Mesodermal cell (in vitro differentiated cells): ENCODE results near the gene TRAF7.

Experiments
- H3K27ac ChIP-seq: 2 replicates; pipeline ENCODE4 v1.7.0; 2013; ENCODE audit warnings: mild to moderate bottlenecking, low read depth, low read length, moderate library complexity; ENCODE audit not compliant: severe bottlenecking
- H3K36me3 ChIP-seq: 2 replicates; pipeline ENCODE4 v1.7.1; 2013; ENCODE audit warnings: mild to moderate bottlenecking, low read length, moderate library complexity; ENCODE audit not compliant: control insufficient read depth, insufficient read depth
- H3K4me1 ChIP-seq: one replicate; pipeline ENCODE4 v1.7.1; 2013; ENCODE audit warnings: mild to moderate bottlenecking, low read length; ENCODE audit not compliant: insufficient read depth, control insufficient read depth, poor library complexity, severe bottlenecking
- H3K4me3 ChIP-seq: 2 replicates; pipeline ENCODE4 v1.7.0; 2013; ENCODE audit warnings: low read length, control low read depth, mild to moderate bottlenecking; ENCODE audit not compliant: insufficient read depth, poor library complexity, severe bottlenecking; ENCODE audit errors: extremely low read depth
- H3K9me3 ChIP-seq: 2 replicates; pipeline ENCODE4 v1.7.1; 2013; ENCODE audit warnings: mild to moderate bottlenecking, low read length, moderate library complexity; ENCODE audit not compliant: control insufficient read depth
- WGBS, 2 experiments: methylation state at CpG; one replicate each; pipeline ENCODE4 v1.1.5; 2013; ENCODE audit warnings: missing lambda C conversion rate in 2 of 2; ENCODE audit not compliant: insufficient coverage in 2 of 2; 5-methylcytosine and 5-hydroxymethylcytosine counted together

TRAF7 gene

DNA sequence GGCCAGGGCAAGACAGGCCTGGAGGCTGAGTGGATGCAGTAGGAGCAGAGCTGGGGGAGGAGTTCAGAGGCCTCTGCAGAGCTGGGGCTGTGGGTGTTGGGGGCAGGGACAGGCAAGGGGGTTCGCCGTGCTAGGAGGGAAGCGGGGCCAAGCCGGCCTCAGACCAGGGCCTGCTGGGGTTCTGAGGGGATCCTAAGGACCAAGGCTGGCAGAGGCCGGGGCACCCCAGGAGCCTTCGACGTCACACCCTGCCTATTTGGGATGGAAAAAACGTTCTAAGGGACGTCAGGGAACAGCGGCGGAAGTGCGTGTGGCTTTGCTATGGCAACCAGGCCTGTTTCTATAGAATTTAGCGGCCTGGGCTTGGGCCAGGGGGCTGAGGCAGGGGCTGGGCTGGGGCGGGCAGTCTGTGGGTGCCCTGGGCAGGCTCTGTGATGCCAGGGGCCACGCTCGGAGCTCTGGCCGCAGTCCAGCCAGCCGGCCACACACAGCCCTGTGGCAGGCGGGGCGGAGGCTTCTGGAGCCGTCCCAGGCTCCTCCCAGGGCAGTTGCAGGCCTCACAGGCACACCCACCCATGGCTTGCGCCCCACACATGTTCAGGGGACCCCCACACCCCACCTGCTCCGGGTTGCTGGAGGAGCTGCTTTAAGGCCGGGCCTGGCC, 3.7 kb downstream of the TRAF7 start:
- no peak overlapping the region for H3K4me3 ChIP-seq
- WGBS, 2 experiments: 84 to 85% methylated on average over 21 to 23 of the region's 24 CpGs
- H3K4me1 ChIP-seq: peaks cover 29% of the 10 kb centered on the region
- H3K36me3 ChIP-seq: peaks cover 18% of the 10 kb centered on the region
- no peak overlapping the region for H3K27ac ChIP-seq
- no peaks in the 10 kb centered on the region for H3K9me3 ChIP-seq

GRCh38 chr16:2160915-2161551, 5.5 kb downstream of the TRAF7 start:
- H3K36me3 ChIP-seq: peaks cover 19% of the 10 kb centered on the region
- 75 to 89% methylated on average over 15 to 16 of the region's 20 CpGs for WGBS, 2 experiments
- H3K27ac ChIP-seq: no peak overlapping the region
- H3K9me3 ChIP-seq: no peaks in the 10 kb centered on the region
- no peak overlapping the region for H3K4me3 ChIP-seq
- peaks cover 29% of the 10 kb centered on the region for H3K4me1 ChIP-seq

DNA sequence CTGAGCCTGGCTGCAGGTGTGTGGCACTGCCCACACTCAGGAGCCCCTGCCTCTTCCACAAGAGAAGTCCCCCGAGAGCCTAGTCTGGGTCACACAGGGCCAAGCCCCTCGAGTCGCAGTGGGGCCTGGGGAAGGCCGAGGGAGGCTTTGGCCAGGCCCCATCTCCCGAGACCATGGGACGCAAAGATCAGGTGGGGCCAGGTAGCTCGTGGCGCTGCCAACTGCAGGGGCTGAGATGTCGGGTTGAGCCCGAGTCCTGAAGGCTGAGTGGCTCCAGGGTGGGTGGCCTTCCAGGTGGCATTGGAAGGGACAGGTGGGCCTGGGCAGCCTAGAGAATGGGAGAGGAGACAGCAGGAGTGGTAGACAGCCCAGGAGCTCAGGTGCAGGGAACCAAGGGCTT, 6.3 kb downstream of the TRAF7 start:
- no peak overlapping the region for H3K27ac ChIP-seq
- peaks cover 26% of the 10 kb centered on the region for H3K4me1 ChIP-seq
- no peaks in the 10 kb centered on the region for H3K9me3 ChIP-seq
- no peak overlapping the region for H3K4me3 ChIP-seq
- peaks cover 27% of the 10 kb centered on the region for H3K36me3 ChIP-seq
- 98 to 100% methylated on average over 9 to 10 of the region's 10 CpGs for WGBS, 2 experiments

- Histone ChIP-seq H3K9me3 (no peaks in the 10 kb centered on the region), H3K36me3 (peaks cover 33% of the 10 kb centered on the region), H3K4me1 (peaks cover 20% of the 10 kb centered on the region), H3K4me3 (no peak overlapping the region), H3K27ac (no peak overlapping the region)
- WGBS, 2 experiments: 98% methylated on average over 11 to 12 of the region's 13 CpGs
Measured at GRCh38 chr16:2162676-2163118, 7.1 kb downstream of the TRAF7 start.

DNA sequence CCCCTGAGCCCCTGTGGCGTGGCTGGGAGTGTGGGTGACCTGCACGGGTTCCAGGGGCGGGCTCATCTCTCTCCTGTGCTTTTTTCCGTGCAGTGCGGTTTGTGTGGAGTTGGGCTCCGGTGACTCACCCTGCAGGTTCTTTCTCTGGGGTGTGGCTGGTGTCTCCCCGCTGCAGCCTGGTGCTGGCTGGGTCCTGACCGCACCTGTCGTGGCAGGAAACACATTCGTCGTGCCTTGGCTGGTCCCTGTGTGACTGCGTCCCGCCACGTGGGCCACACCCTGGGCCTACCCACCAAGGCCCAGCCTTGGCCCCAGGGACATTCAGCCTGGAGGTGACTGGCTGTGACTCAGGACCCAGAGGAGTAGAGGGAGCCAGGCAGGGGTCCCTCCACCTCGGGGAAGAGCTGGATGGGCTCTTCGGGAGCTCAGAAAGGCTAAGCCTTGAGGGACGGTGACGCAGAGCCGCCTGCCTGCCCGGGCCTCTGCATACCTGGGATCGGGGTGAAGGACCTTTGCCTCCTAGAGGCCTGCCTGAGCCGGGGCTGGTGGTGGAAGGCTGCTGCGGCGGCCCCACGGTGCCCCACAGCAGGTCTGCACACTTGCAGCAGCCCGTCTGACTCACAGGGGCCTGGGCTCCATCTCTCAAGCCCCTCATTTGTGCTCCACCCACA, 7.8 kb downstream of the TRAF7 start:
- no peaks in the 10 kb centered on the region for H3K9me3 ChIP-seq
- no peak overlapping the region for H3K4me3 ChIP-seq
- H3K27ac ChIP-seq: no peak overlapping the region
- peaks cover 33% of the 10 kb centered on the region for H3K36me3 ChIP-seq
- peaks cover 14% of the 10 kb centered on the region for H3K4me1 ChIP-seq
- WGBS, 2 experiments: 98% methylated on average over 23 of the region's 26 CpGs

DNA sequence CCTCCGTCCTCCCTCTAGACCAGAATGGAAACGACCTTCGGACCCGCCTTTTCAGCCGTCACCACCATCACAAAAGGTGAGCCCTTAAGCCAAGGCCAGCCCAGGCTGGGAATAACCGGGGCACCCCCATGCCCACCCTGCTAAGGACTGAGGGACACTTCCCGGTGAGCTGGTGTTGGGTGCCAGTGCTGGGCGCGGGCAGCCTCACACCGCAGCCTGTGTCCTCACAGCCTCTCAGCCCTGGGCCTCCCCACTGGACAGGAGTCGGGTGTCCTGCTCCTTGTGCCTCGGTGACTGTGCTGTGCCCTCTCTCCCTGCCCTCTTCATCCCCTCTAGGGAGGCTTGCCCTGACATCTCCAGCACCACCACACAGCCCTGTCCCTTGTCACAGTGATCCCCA, 10.3 kb downstream of the TRAF7 start:
- 96 to 97% methylated on average over 12 of the region's 12 CpGs for WGBS, 2 experiments
- H3K4me3 ChIP-seq: no peak overlapping the region
- no peak overlapping the region for H3K27ac ChIP-seq
- H3K4me1 ChIP-seq: no peaks in the 10 kb centered on the region
- peaks cover 40% of the 10 kb centered on the region for H3K36me3 ChIP-seq
- H3K9me3 ChIP-seq: no peaks in the 10 kb centered on the region

DNA sequence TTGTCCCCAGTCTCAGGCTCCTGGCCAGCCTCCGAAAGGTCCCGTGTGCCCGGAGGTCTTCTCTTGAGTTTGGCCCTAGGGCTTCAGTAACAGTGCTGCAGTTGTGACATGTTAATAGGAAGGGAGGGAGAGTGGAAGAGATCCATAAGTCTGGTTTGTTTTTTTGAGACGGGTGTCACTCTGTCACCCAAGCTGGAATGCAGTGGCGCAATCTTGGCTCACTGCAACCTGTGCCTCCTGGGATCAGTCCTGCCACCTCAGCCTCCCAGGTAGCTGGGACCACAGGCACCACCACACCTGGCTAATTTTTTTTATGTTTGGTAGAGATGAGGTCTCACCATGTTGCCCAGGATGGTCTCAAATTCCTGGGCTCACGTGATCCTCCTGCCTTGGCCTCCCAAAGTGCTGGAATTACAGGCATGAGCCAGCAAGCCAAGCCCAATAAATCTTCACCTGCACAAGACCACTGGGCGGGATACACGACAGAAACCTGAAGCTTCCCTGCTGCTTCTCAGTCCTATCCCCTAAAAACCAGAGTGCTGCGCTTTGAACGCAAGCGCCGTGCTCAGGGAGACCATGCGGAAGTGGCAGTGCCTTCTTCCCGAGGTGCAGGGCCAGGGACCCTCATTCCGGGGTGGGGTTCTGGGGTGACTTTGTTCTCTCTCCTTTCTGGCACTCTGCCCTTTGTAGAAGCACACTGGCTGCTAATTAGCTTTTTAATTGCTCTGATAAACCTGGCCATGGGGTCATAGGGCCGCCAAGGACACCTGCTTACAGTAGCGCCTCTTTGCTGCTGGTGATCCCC, 10.9 kb downstream of the TRAF7 start:
- Histone ChIP-seq H3K27ac (no peak overlapping the region), H3K4me3 (no peak overlapping the region), H3K9me3 (no peaks in the 10 kb centered on the region), H3K4me1 (no peaks in the 10 kb centered on the region), H3K36me3 (peaks cover 45% of the 10 kb centered on the region)
- 97 to 99% methylated on average over 12 to 16 of the region's 17 CpGs for WGBS, 2 experiments

- no peak overlapping the region for H3K27ac ChIP-seq
- no peaks in the 10 kb centered on the region for H3K9me3 ChIP-seq
- 97% methylated on average over 15 to 16 of the region's 18 CpGs for WGBS, 2 experiments
- no peaks in the 10 kb centered on the region for H3K4me1 ChIP-seq
- H3K36me3 ChIP-seq: peaks cover 52% of the 10 kb centered on the region
- H3K4me3 ChIP-seq: no peak overlapping the region
Measured at GRCh38 chr16:2167068-2167638, 11.6 kb downstream of the TRAF7 start.

GRCh38 chr16:2170080-2170479, 14.5 kb downstream of the TRAF7 start:
- no peaks in the 10 kb centered on the region for H3K9me3 ChIP-seq
- no peak overlapping the region for H3K27ac ChIP-seq
- WGBS, 2 experiments: 96 to 97% methylated on average over 18 of the region's 18 CpGs
- H3K36me3 ChIP-seq: peaks cover 68% of the 10 kb centered on the region
- no peaks in the 10 kb centered on the region for H3K4me1 ChIP-seq
- no peak overlapping the region for H3K4me3 ChIP-seq
